K562 (cell line): ENCODE results near the gene XRRA1. TPM values are rescaled to one million over a fixed set of nuclear protein-coding genes. Genes with fewer than 3 reads are reported as not detected.

ENCODE experiments used
- BDP1 ChIP-seq: IDR thresholded peaks from 3 replicates; pipeline ENCODE4 v1.6.1; 2011; ENCODE audit not compliant: insufficient read length, insufficient read depth
- CEBPG ChIP-seq, 3 experiments: fragments of 200-800 bp in 1 of 3; sonication (Bioruptor generic) in 1 of 3; sonication (generic) in 1 of 3; formaldehyde crosslinking in 1 of 3; IDR thresholded peaks in 2 of 3; conservative IDR thresholded peaks in 1 of 3; 2 replicates each; pipeline versions ENCODE4 v1.6.1 to v1.8.0; 2016 to 2022; ENCODE audit warnings: missing compliant biosample characterization in 2 of 3, missing genetic modification characterization in 2 of 3, mild to moderate bottlenecking in 1 of 3, missing genetic modification reagents in 1 of 3
- E2F5 ChIP-seq: sonication (generic); formaldehyde crosslinking; IDR thresholded peaks from 2 replicates; pipeline ENCODE4 v1.8.0; 2022; ENCODE audit warnings: mild to moderate bottlenecking, missing genetic modification reagents
- EWSR1 ChIP-seq: fragments of 450-650 bp; IDR thresholded peaks from 2 replicates; pipeline ENCODE4 v1.6.1; 2018; ENCODE audit warnings: borderline replicate concordance, mild to moderate bottlenecking, low read depth, moderate library complexity; ENCODE audit not compliant: partially characterized antibody
- FOXK2 ChIP-seq, 2 experiments: fragments of 450-650 bp; IDR thresholded peaks in 1 of 2; conservative IDR thresholded peaks in 1 of 2; 2 replicates each; pipeline ENCODE4 v1.6.1; 2016; ENCODE audit warnings: low read depth in 2 of 2, mild to moderate bottlenecking in 1 of 2
- FUS ChIP-seq: fragments of 200-400 bp; formaldehyde crosslinking; optimal IDR thresholded peaks from 2 replicates; pipeline ENCODE3; 2017; ENCODE audit warnings: low read depth, low read length
- HMG20B ChIP-seq: fragments of 250-450 bp; sonication (Bioruptor Pico); IDR thresholded peaks from 2 replicates; pipeline ENCODE4 v1.5.0; 2021; ENCODE audit warnings: mild to moderate bottlenecking
- NFE2L1 ChIP-seq: fragments of 450-650 bp; IDR thresholded peaks from 2 replicates; pipeline ENCODE4 v1.6.1; 2016; ENCODE audit warnings: missing genetic modification characterization, low read depth, mild to moderate bottlenecking, missing compliant biosample characterization, moderate library complexity, borderline replicate concordance
- NFRKB ChIP-seq: fragments of 450-650 bp; IDR thresholded peaks from 2 replicates; pipeline ENCODE4 v1.6.1; 2016; ENCODE audit warnings: low read depth
- NONO ChIP-seq, 2 experiments: fragments of 200-400 bp in 1 of 2; fragments of 450-650 bp in 1 of 2; formaldehyde crosslinking in 1 of 2; IDR thresholded peaks; 2 replicates each; pipeline ENCODE4 v1.6.1; 2017; ENCODE audit warnings: low read depth in 2 of 2, mild to moderate bottlenecking in 2 of 2, moderate library complexity in 2 of 2, low read length in 1 of 2
- NR3C1 ChIP-seq: sonication (generic); formaldehyde crosslinking; IDR thresholded peaks from 2 replicates; pipeline ENCODE4 v1.8.1; 2022; ENCODE audit warnings: missing genetic modification reagents
- NUFIP1 ChIP-seq: fragments of 450-650 bp; IDR thresholded peaks from 2 replicates; pipeline ENCODE4 v1.6.1; 2018; ENCODE audit not compliant: partially characterized antibody
- POLR2G ChIP-seq: fragments of 200-400 bp; formaldehyde crosslinking; IDR thresholded peaks from 2 replicates; pipeline ENCODE4 v1.6.1; 2017; ENCODE audit warnings: low read depth, mild to moderate bottlenecking, antibody characterized with exemption, low read length, moderate library complexity
- PRPF4 ChIP-seq: fragments of 200-400 bp; formaldehyde crosslinking; IDR thresholded peaks from one replicate; pipeline ENCODE4 v1.6.1; 2017; ENCODE audit warnings: low read length, low read depth, mild to moderate bottlenecking; ENCODE audit not compliant: insufficient read depth, poor library complexity, severe bottlenecking
- PTRF ChIP-seq: fragments of 450-650 bp; IDR thresholded peaks from 2 replicates; pipeline ENCODE4 v1.6.1; 2016; ENCODE audit warnings: mild to moderate bottlenecking, missing genetic modification characterization, missing compliant biosample characterization
- RAD21 ChIP-seq, 2 experiments: fragments of 250-450 bp in 1 of 2; fragments of 450-650 bp in 1 of 2; sonication (Bioruptor Pico) in 1 of 2; formaldehyde crosslinking in 1 of 2; IDR thresholded peaks in 1 of 2; conservative IDR thresholded peaks in 1 of 2; 2 replicates each; pipeline versions ENCODE4 v1.4.0 to v1.8.0; 2020 to 2022; ENCODE audit warnings: mild to moderate bottlenecking in 2 of 2, moderate library complexity in 1 of 2
- RAD51 ChIP-seq: fragments of 450-650 bp; IDR thresholded peaks from 2 replicates; pipeline ENCODE4 v1.7.1; 2016; ENCODE audit warnings: low read depth, mild to moderate bottlenecking, borderline replicate concordance
- RBM17 ChIP-seq: fragments of 200-400 bp; formaldehyde crosslinking; IDR thresholded peaks from 2 replicates; pipeline ENCODE4 v1.6.1; 2017; ENCODE audit warnings: low read depth, mild to moderate bottlenecking, low read length, borderline replicate concordance
- RBM22 ChIP-seq: fragments of 200-400 bp; formaldehyde crosslinking; IDR thresholded peaks from 2 replicates; pipeline ENCODE4 v1.6.1; 2018; ENCODE audit warnings: low read length, low read depth; ENCODE audit not compliant: poor library complexity, severe bottlenecking
- ZBTB7A ChIP-seq: IDR thresholded peaks from 2 replicates; pipeline ENCODE4 v1.6.1; 2011; ENCODE audit warnings: low read depth, mild to moderate bottlenecking, low read length, moderate library complexity, borderline replicate concordance; ENCODE audit not compliant: control insufficient read depth
- ZNF133 ChIP-seq: fragments of 250-450 bp; sonication (Bioruptor Pico); IDR thresholded peaks from 2 replicates; pipeline ENCODE4 v1.4.0; 2020; ENCODE audit warnings: mild to moderate bottlenecking
- ZNF175 ChIP-seq: fragments of 200-800 bp; sonication (Bioruptor generic); IDR thresholded peaks from 2 replicates; pipeline ENCODE4 v1.6.1; 2016; ENCODE audit warnings: low read depth, mild to moderate bottlenecking, missing genetic modification characterization, missing compliant biosample characterization
- ZNF212 ChIP-seq: fragments of 450-650 bp; formaldehyde crosslinking; IDR thresholded peaks from 2 replicates; pipeline ENCODE4 v1.4.0; 2020; ENCODE audit warnings: mild to moderate bottlenecking
- ZNF3 ChIP-seq: fragments of 250-450 bp; sonication (Bioruptor Pico); IDR thresholded peaks from 2 replicates; pipeline ENCODE4 v1.5.0; 2021; ENCODE audit warnings: mild to moderate bottlenecking, moderate library complexity
- ZNF384 ChIP-seq: IDR thresholded peaks from 2 replicates; pipeline ENCODE4 v1.6.1; 2012; ENCODE audit warnings: low read depth, low read length, improper control_type of control experiment
- ZNF695 ChIP-seq: fragments of 450-650 bp; formaldehyde crosslinking; IDR thresholded peaks from 2 replicates; pipeline ENCODE4 v1.4.0; 2020; ENCODE audit warnings: mild to moderate bottlenecking, moderate library complexity
- ZNF77 ChIP-seq: fragments of 250-450 bp; sonication (Bioruptor Pico); IDR thresholded peaks from 2 replicates; pipeline ENCODE4 v1.5.0; 2020
- ZNF785 ChIP-seq: fragments of 250-450 bp; sonication (Bioruptor Pico); IDR thresholded peaks from 2 replicates; pipeline ENCODE4 v1.4.0; 2020; ENCODE audit warnings: mild to moderate bottlenecking
- polyA plus RNA-seq, 8 experiments: library from polyadenylated mRNA; depleted of rRNA in 4 of 8; stranded (reverse) in 5 of 8; unstranded in 3 of 8; fragments of >200 nt; fragmentation: Nextera tagmentation in 2 of 8; fragmentation: Illumina TruSeq in 1 of 8; extraction: Ambion mirVana in 2 of 8; extraction: Trizol in 1 of 8; gene quantifications; 2 replicates each; pipeline versions ENCODE4 v1.2.1 to v1.2.3, GENCODE V29; 2011 to 2014; ENCODE audit warnings: inconsistent platforms in 1 of 8, missing spikeins in 1 of 8
- total RNA-seq, 7 experiments: library from RNA; depleted of rRNA in 6 of 7; stranded (reverse); fragments of >200 nt in 6 of 7; fragmentation: Illumina TruSeq in 2 of 7; extraction: Trizol in 2 of 7; gene quantifications; 2 replicates each; pipeline versions ENCODE4 v1.2.1 to v1.2.3, GENCODE V29; 2011 to 2021; ENCODE audit warnings: low replicate concordance in 1 of 7

XRRA1 gene
- total and polyA plus RNA-seq, 9 of the 15 experiments (the other 6 are each of a cell fraction or from before 2014, with no cell fraction given): 5.0 to 22.5 (median 16.0) TPM

- TF ChIP-seq PRPF4 (no peak), NFRKB (peak; percentile 99), EWSR1 (no peak), ZNF175 (no peak), HMG20B (CRISPR knock-in tag) (no peak), ZNF212 (CRISPR knock-in tag) (no peak), ZNF695 (no peak), ZNF3 (no peak), POLR2G (peak; percentile 99), NFE2L1 (tag) (no peak), NR3C1 (CRISPR knock-in tag) (no peak), ZNF384 (0 out of 2 replicates have a peak, but pooled peaks have one; percentile 16), RAD21 (CRISPR knock-in tag; conservative IDR thresholded peaks at IDR 0.05 in 1 of 2, IDR thresholded peaks at IDR 0.05 in 1 of 2) (no peak), NONO (IDR thresholded peaks at IDR 0.05; ENCODE audit: low read depth in 2 of 2, low read length in 1 of 2) (peak; percentile 61 to 65; a peak in 2 of 4 replicates), ZNF133 (CRISPR knock-in tag) (no peak), RBM22 (peak; percentile 89), NUFIP1 (no peak), FUS (no peak), ZNF77 (CRISPR knock-in tag) (no peak), RBM17 (no peak), PTRF (tag) (no peak), ZNF785 (CRISPR knock-in tag) (no peak), E2F5 (CRISPR knock-in tag) (no peak), BDP1 (no peak), FOXK2 (conservative IDR thresholded peaks at IDR 0.05 in 1 of 2, IDR thresholded peaks at IDR 0.05 in 1 of 2; ENCODE audit: low read depth in 2 of 2) (peak in 1 of 2 experiments; percentile 84; a peak in 2 of 4 replicates), RAD51 (peak; percentile 88), CEBPG (CRISPR knock-in tag; IDR thresholded peaks at IDR 0.05) (no peak), CEBPG (tag; conservative IDR thresholded peaks at IDR 0.05 in 1 of 2, IDR thresholded peaks at IDR 0.05 in 1 of 2) (no peak), ZBTB7A (peak; percentile 45; the same call in 1 of the 2 replicates)
These were observed at the start of gene XRRA1, which contains the start of gene SPCS2 (continued) for GRCh38 chr11:74948898-74949752.
